ENCODE measurements around the gene ARMC12.

DNA sequence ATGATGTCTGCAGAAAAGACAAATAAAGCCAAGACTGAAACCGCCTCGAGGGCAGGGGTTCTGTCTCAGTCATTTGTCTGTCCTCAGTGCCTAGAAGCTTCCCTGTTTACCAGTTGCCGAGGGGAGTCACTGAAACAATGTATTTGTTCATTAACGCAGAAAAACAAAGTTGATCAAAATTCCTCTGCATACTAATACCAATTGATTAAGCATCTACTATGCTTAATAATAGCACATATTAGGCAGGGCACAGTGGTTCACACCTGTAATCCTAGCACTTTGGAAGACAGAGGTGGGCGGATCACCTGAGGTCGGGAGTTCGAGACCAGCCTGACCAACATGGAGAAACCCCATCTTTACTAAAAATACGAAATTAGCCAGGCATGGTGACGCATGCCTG is 46.3 kb upstream of the ARMC12 start:
- no peak for TF ChIP-seq RAD21 (IDR thresholded peaks at IDR 0.05; ENCODE audit: low read length)
- no peak for TF ChIP-seq CTCF (conservative IDR thresholded peaks at IDR 0.05; ENCODE audit: low read depth, low read length)
- no peak for TF ChIP-seq MAFK (IDR thresholded peaks at IDR 0.05; ENCODE audit: low read depth, low read length)
